Ascending aorta (tissue), 2 donors: Measurements from ENCODE around the gene SS18L1. TPM values are rescaled to one million over a fixed set of nuclear protein-coding genes. Genes with fewer than 3 reads are reported as not detected.
"Not testable (repeated sequence)": the region's sequence is repeated elsewhere in the genome, so short reads cannot be mapped to it uniquely, and the experiment has no call there.

Experiments
- DNase-seq, 2 donors: peaks; one replicate each; pipeline ENCODE4 v3.0.0-alpha.2; 2019; ENCODE audit warnings: low spot score in 2 of 2
- H3K27ac ChIP-seq, 2 donors: fragments of 200-600 bp; sonication (generic); one replicate each; pipeline ENCODE4 v1.5.1; 2016 to 2017; ENCODE audit warnings: mild to moderate bottlenecking in 1 of 2
- H3K27me3 ChIP-seq: fragments of 200-600 bp; sonication (generic); one replicate; pipeline ENCODE4 v1.5.1; 2017
- H3K36me3 ChIP-seq, 2 donors: fragments of 200-600 bp; sonication (generic); one replicate each; pipeline ENCODE4 v1.5.1; 2016
- H3K4me1 ChIP-seq, 2 donors: fragments of 200-600 bp; sonication (generic); one replicate each; pipeline ENCODE4 v1.5.1; 2016 to 2017; ENCODE audit warnings: mild to moderate bottlenecking in 1 of 2
- H3K4me3 ChIP-seq, 2 donors: fragments of 200-600 bp; sonication (generic); one replicate each; pipeline ENCODE4 v1.5.1; 2016 to 2017; ENCODE audit warnings: mild to moderate bottlenecking in 1 of 2
- H3K9me3 ChIP-seq, 2 donors: fragments of 200-600 bp; sonication (generic); one replicate each; pipeline ENCODE4 v1.5.1; 2016
- CTCF ChIP-seq, 3 experiments: fragments of 200-600 bp in 2 of 3; fragments of 450-650 bp in 1 of 3; sonication (generic) in 2 of 3; IDR thresholded peaks; one replicate each; pipeline ENCODE4 v1.5.1; 2016 to 2019; ENCODE audit warnings: antibody characterized with exemption in 3 of 3, mild to moderate bottlenecking in 1 of 3, moderate library complexity in 1 of 3
- intact Hi-C: fragments of 100-400 bp; cut with DNase I; formaldehyde crosslinking; loops from one replicate; pipeline ENCODE4 v1.15.1; 2023
- total RNA-seq: library from RNA; depleted of rRNA; stranded (reverse); fragments of >200 nt; gene quantifications from one replicate; pipeline ENCODE4 v1.1.0, GENCODE V29; 2016

SS18L1 gene
- total RNA-seq, 1 donor from 2014 or later = 39.8 TPM

GRCh38 chr20:62114894-62115293, 28.7 kb upstream of the SS18L1 start:
- Histone ChIP-seq H3K4me3 (no peak overlapping the region), H3K27ac (no peak overlapping the region), H3K4me1 (peaks cover 0 to 4% of the 10 kb centered on the region in 2 donors), H3K9me3 (peaks cover 20 to 29% of the 10 kb centered on the region in 2 donors), H3K36me3 (no peaks in the 10 kb centered on the region), H3K27me3 (no peaks in the 10 kb centered on the region)
- intact Hi-C loops = no loop called here
- TF ChIP-seq CTCF (IDR thresholded peaks at IDR 0.05) = no peak
- DNase-seq = no peak

GRCh38 chr20:62115800-62116407, 27.7 kb upstream of the SS18L1 start:
- intact Hi-C loops, H3K4me3 ChIP-seq, DNase-seq, H3K27ac ChIP-seq, H3K36me3 ChIP-seq, H3K27me3 ChIP-seq: not testable (repeated sequence)
- Histone ChIP-seq H3K9me3 (peaks cover 13 to 22% of the 10 kb centered on the region in 2 donors), H3K4me1 (peaks cover 0 to 14% of the 10 kb centered on the region in 2 donors)

DNA sequence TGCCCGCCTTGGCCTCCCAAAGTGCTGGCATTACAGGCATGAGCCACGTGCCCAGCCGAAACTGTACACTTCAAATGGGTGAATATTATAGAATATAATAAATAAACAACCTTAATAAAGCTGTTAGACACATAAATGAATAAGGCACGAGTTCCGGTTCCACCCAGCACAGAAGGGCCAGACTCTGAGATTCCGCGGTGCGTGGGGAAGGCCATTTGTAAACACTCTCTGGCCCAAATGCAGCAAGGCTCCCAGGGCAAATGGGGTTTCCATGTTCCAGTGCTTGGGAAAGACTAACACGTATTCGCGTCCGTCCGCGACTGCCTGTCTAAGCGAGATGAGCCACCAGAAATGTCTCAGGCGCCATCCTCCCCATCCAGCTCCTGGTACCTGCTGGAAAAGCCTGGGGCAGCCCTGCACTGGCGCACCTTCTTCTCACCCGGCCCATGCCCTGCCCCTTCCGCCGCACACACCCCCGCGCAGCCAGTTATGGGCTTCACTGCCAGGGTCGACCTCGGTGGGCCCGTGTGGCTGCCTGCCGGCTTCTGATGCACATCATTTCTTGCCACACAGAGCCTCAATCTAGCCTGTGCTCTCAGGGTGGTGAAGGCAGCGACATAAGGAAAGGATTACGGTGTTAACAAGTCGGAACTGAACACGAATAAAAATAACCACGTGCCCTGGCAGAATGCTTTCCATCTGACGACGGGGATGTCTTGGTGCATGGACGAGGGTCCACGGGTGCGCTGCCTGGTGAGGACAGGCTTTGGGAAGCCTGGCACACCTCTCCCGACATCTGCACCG, 26.8 kb upstream of the SS18L1 start:
- H3K27me3 ChIP-seq = no peaks in the 10 kb centered on the region
- intact Hi-C loops = no loop called here

GRCh38 chr20:62117362-62117646, 26.3 kb upstream of the SS18L1 start:
- Histone ChIP-seq H3K9me3 (peaks cover 9 to 12% of the 10 kb centered on the region in 2 donors), H3K27ac (no peak overlapping the region), H3K27me3 (no peaks in the 10 kb centered on the region), H3K4me3 (no peak overlapping the region), H3K4me1 (peaks cover 0 to 16% of the 10 kb centered on the region in 2 donors), H3K36me3 (no peaks in the 10 kb centered on the region)
- no peak for DNase-seq
- intact Hi-C loops = no loop called here
- TF ChIP-seq CTCF (IDR thresholded peaks at IDR 0.05) = no peak

More for the DNA sequence above, 26.8 kb upstream of the SS18L1 start:
- Histone ChIP-seq H3K4me3 (no peak overlapping the region), H3K36me3 (no peaks in the 10 kb centered on the region), H3K4me1 (peaks cover 0 to 16% of the 10 kb centered on the region in 2 donors), H3K9me3 (peaks cover 13 to 15% of the 10 kb centered on the region in 2 donors), H3K27ac (no peak overlapping the region)
- no peak for TF ChIP-seq CTCF (IDR thresholded peaks at IDR 0.05)
- DNase-seq = no peak

DNA sequence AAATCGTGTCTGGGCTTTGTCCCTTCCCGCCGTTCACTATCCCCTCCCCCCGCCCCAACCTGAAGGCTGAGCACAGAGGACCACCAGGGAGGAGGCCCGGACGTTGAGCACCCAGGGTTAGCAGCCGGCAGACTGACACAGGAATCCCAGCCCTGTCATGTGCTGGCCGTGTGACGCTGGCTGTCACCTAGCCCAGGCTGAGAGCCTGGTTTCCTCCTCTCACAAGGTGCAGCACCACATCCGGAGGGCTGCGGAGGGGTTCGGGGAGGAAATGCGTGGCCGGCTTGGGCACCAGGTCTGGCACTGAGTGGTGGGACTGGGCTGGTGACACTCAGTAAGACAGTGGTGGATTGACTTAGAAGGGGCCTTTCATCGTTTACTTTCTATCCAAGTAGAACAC, 25.9 kb upstream of the SS18L1 start:
- intact Hi-C loops = no loop called here
- Histone ChIP-seq H3K27ac (no peak overlapping the region), H3K4me1 (peaks cover 0 to 16% of the 10 kb centered on the region in 2 donors), H3K9me3 (peaks cover 5 to 8% of the 10 kb centered on the region in 2 donors), H3K4me3 (no peak overlapping the region), H3K36me3 (no peaks in the 10 kb centered on the region), H3K27me3 (no peaks in the 10 kb centered on the region)
- no peak for DNase-seq
- TF ChIP-seq CTCF (IDR thresholded peaks at IDR 0.05) = no peak
